ENCODE measurements around the gene SEC23IP. TPM values are rescaled to one million over a fixed set of nuclear protein-coding genes. Genes with fewer than 3 reads are reported as not detected.
A peak's percentile ranks its signal among the peaks of the same experiment; 100 is the strongest.
"Not testable (repeated sequence)": the region's sequence is repeated elsewhere in the genome, so short reads cannot be mapped to it uniquely, and the experiment has no call there.

SEC23IP gene
- total RNA-seq, 1 donor from 2014 or later, result 64.6 TPM

- not testable (repeated sequence) for H3K27me3 Mint-ChIP-seq (ENCODE audit: unreplicated experiment); H3K36me3 Mint-ChIP-seq (ENCODE audit: unreplicated experiment); H3K27ac Mint-ChIP-seq (ENCODE audit: unreplicated experiment); DNase-seq (ENCODE audit: extremely low spot score, unreplicated experiment); H3K4me3 Mint-ChIP-seq (ENCODE audit: unreplicated experiment); H3K9me3 Mint-ChIP-seq (ENCODE audit: unreplicated experiment)
- peaks cover 22% of the 10 kb centered on the region for H3K4me1 Mint-ChIP-seq (ENCODE audit: unreplicated experiment)
Observed at GRCh38 chr10:119890307-119890706, 2.2 kb upstream of the SEC23IP start.

GRCh38 chr10:119891849-119892187 lies 712 bp upstream of the SEC23IP start:
- not testable (repeated sequence) for DNase-seq (ENCODE audit: extremely low spot score, unreplicated experiment); H3K36me3 Mint-ChIP-seq (ENCODE audit: unreplicated experiment); H3K27me3 Mint-ChIP-seq (ENCODE audit: unreplicated experiment); H3K9me3 Mint-ChIP-seq (ENCODE audit: unreplicated experiment)
- peak overlapping the region; percentile 98 for H3K27ac Mint-ChIP-seq (ENCODE audit: unreplicated experiment)
- peaks cover 36% of the 10 kb centered on the region for H3K4me1 Mint-ChIP-seq (ENCODE audit: unreplicated experiment)
- H3K4me3 Mint-ChIP-seq (ENCODE audit: unreplicated experiment), result peak overlapping the region; percentile 97

GRCh38 chr10:119893074-119893473 lies 544 bp downstream of the SEC23IP start:
- Mint-ChIP-seq H3K27me3 (ENCODE audit: unreplicated experiment) (no peaks in the 10 kb centered on the region), H3K9me3 (ENCODE audit: unreplicated experiment) (no peaks in the 10 kb centered on the region), H3K27ac (ENCODE audit: unreplicated experiment) (peak overlapping the region; percentile 98), H3K4me3 (ENCODE audit: unreplicated experiment) (peak overlapping the region; percentile 97), H3K36me3 (ENCODE audit: unreplicated experiment) (no peaks in the 10 kb centered on the region), H3K4me1 (ENCODE audit: unreplicated experiment) (peaks cover 44% of the 10 kb centered on the region)
- TF ChIP-seq CTCF (IDR thresholded peaks at IDR 0.05), result no peak
- DNase-seq (ENCODE audit: extremely low spot score, unreplicated experiment), result no peak

GRCh38 chr10:119893845-119894427 lies 1.4 kb downstream of the SEC23IP start:
- peak overlapping the region; percentile 39 for H3K27ac Mint-ChIP-seq (ENCODE audit: unreplicated experiment)
- no peaks in the 10 kb centered on the region for H3K9me3 Mint-ChIP-seq (ENCODE audit: unreplicated experiment)
- H3K4me1 Mint-ChIP-seq (ENCODE audit: unreplicated experiment), result peaks cover 44% of the 10 kb centered on the region
- H3K36me3 Mint-ChIP-seq (ENCODE audit: unreplicated experiment), result peaks cover 7% of the 10 kb centered on the region
- no peak for TF ChIP-seq CTCF (IDR thresholded peaks at IDR 0.05)
- no peaks in the 10 kb centered on the region for H3K27me3 Mint-ChIP-seq (ENCODE audit: unreplicated experiment)
- DNase-seq (ENCODE audit: extremely low spot score, unreplicated experiment), result no peak
- H3K4me3 Mint-ChIP-seq (ENCODE audit: unreplicated experiment), result peak overlapping the region; percentile 97

- peaks cover 44% of the 10 kb centered on the region for H3K4me1 Mint-ChIP-seq (ENCODE audit: unreplicated experiment)
Observed at GRCh38 chr10:119896061-119896655, 3.6 kb downstream of the SEC23IP start.

More at GRCh38 chr10:119896061-119896655, 3.6 kb downstream of the SEC23IP start:
- peak overlapping the region; percentile 48 for H3K27ac Mint-ChIP-seq (ENCODE audit: unreplicated experiment)
- no peak for DNase-seq (ENCODE audit: extremely low spot score, unreplicated experiment)
- no peak overlapping the region for H3K4me3 Mint-ChIP-seq (ENCODE audit: unreplicated experiment)
- H3K9me3 Mint-ChIP-seq (ENCODE audit: unreplicated experiment), result no peaks in the 10 kb centered on the region
- no peaks in the 10 kb centered on the region for H3K27me3 Mint-ChIP-seq (ENCODE audit: unreplicated experiment)
- peaks cover 11% of the 10 kb centered on the region for H3K36me3 Mint-ChIP-seq (ENCODE audit: unreplicated experiment)
- TF ChIP-seq CTCF (IDR thresholded peaks at IDR 0.05), result no peak
